Esophagus muscularis mucosa (tissue), 4 donors: ENCODE data around the gene CCDC174.

ENCODE experiments used
- EP300 ChIP-seq: sonication (generic); formaldehyde crosslinking; IDR thresholded peaks from one replicate; pipeline ENCODE4 v1.6.1; 2017; ENCODE audit warnings: antibody characterized with exemption
- POLR2A ChIP-seq: fragments of 450-650 bp; IDR thresholded peaks from one replicate; pipeline ENCODE4 v1.6.1; 2017; ENCODE audit warnings: antibody characterized with exemption, moderate library complexity, mild to moderate bottlenecking, low read depth
- POLR2AphosphoS5 ChIP-seq, 2 donors: sonication (generic); formaldehyde crosslinking; IDR thresholded peaks; one replicate each; pipeline ENCODE4 v1.6.1; 2017; ENCODE audit warnings: antibody characterized with exemption in 2 of 2
- TF ChIP-seq, protein P1 (sequence below), 3 experiments: fragments of 200-600 bp in 2 of 3; fragments of 450-650 bp in 1 of 3; sonication (generic) in 2 of 3; IDR thresholded peaks; one replicate each; pipeline ENCODE4 v1.5.1; 2017 to 2019; ENCODE audit warnings: antibody characterized with exemption in 3 of 3, mild to moderate bottlenecking in 2 of 3, moderate library complexity in 1 of 3

DNA sequence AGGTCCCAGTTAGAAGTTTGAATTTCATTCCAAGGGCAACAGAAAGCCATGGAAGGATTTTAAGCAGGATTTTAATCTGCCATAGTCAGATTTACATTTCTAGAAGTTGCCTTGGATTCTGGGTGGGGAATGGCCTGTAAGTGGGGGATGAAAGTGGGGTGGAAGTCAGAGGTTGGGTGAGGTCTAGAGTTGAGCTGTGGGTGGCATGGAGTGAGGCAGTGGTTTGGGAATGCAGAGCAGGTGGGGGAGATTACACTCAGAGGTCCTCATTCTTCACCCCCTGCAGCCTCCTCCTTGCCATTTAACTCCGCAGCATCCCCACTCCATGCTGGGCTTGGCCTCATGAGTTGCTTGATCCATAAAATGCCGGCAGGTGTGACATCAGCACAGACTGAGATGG, 32.0 kb upstream of the CCDC174 start:
- TF ChIP-seq POLR2A: no peak
- TF ChIP-seq, protein P1, sequence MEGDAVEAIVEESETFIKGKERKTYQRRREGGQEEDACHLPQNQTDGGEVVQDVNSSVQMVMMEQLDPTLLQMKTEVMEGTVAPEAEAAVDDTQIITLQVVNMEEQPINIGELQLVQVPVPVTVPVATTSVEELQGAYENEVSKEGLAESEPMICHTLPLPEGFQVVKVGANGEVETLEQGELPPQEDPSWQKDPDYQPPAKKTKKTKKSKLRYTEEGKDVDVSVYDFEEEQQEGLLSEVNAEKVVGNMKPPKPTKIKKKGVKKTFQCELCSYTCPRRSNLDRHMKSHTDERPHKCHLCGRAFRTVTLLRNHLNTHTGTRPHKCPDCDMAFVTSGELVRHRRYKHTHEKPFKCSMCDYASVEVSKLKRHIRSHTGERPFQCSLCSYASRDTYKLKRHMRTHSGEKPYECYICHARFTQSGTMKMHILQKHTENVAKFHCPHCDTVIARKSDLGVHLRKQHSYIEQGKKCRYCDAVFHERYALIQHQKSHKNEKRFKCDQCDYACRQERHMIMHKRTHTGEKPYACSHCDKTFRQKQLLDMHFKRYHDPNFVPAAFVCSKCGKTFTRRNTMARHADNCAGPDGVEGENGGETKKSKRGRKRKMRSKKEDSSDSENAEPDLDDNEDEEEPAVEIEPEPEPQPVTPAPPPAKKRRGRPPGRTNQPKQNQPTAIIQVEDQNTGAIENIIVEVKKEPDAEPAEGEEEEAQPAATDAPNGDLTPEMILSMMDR (IDR thresholded peaks at IDR 0.05): no peak
- TF ChIP-seq POLR2AphosphoS5 (IDR thresholded peaks at IDR 0.05): no peak
- no peak for TF ChIP-seq EP300
